ENCODE data around the gene OR2T10.
A peak's percentile ranks its signal among the peaks of the same experiment; 100 is the strongest.
"Not testable (repeated sequence)": the region's sequence is repeated elsewhere in the genome, so short reads cannot be mapped to it uniquely, and the experiment has no call there.

Gene OR2T10

DNA sequence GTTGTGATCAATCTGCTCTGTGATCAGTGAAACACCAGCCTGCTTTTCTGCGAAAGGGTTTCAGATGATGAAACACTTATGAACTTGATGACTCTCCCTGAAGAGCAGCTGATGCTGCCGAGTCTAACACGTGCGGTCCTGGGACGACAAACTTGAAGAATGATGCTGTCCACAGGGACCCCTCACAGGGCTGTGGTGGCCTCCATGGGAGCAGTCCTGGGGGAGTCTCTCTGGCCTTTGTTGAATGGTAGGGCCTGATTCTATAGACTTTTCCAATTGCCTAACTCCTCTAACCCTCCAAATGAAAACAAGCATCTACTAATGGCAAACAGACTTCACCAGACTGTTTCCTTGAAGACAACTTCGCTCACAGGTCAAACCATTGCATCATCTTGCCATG, at the start of gene OR2T10:
TSS of gene OR2T10 (minus strand) at position 112 of the 400 bp plus-strand sequence. CDS start 3,932 bp downstream, outside the sequence.
- DNase-seq, result no peak

- DNase-seq, result not testable (repeated sequence)
Measured at GRCh38 chr1:248645178-248645577, 47.7 kb upstream of the OR2T10 start, which contains the start of gene OR2T35. TSS of gene OR2T35 (minus strand) at chr1:248645278. CDS start at chr1:248639258, 6,020 bp downstream.

DNA sequence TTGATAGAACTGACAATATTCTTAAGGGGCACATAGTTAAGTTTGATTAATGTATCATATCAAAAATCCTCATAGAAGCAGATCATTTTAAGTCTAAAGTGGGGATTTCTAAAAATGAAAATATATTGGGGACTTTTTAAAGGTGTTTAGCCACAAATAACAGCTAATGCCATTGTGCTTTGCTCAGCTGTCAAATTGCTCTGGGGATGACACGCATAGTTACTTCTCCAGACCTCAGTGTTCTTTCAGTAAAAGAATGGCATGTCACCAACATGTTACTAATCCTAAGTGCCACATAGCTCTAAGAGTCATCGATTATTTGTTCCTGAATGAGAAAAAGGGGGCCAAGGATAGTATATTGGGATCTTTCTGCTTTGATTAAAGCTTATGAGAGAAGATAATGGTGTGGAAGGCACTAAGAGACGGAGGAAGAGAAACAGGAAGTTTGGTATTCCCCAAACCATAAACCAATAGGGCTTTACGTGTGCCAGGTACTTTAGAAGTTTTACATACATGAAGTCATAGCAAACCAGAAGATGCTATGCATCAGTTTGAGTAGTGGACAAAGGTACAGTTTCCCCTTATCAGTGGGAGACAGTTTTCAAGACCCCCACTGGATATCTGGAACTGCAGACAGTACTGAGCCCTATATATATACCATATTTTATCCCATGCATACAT, 45.6 kb upstream of the OR2T10 start:
- DNase-seq, result not testable (repeated sequence)

DNA sequence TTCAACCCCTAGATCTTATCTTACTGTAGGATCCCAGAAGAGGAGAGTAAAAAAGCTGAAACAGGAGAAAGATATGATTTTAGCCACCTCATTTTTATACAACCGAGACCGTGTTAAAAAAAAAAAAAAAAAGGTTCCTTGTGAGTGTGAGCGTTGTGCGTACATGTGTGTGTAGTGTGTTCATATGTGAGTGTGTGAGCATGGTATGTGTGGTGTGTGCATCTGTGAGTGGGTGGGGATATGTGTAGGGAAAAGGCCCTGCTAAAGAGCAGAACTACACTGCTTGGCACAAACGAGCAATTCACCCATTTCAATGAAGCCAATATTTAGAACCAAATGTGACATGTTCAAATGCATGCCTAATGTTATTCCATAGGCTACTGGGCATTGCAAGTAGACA, 44.1 kb upstream of the OR2T10 start:
- DNase-seq, result not testable (repeated sequence)

DNA sequence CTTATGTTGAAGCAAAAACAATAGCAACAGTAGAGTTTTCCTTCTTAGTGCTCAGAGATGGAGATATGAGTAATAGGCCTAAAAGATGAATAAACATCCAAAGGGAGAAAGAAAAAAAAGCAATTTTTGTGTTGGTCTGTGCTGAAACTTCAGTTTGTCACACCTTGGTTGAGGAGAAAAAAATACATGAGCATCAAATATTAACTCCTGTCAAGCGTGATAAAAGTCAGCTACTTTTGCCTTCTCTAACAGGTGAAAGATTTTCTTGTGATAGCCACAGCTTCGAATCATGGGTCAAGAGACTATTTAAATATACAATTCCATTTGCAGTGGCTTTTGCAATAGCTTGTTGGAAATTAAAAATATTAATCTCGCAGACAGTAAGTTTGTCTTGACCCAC, 43.4 kb upstream of the OR2T10 start:
- not testable (repeated sequence) for DNase-seq

DNA sequence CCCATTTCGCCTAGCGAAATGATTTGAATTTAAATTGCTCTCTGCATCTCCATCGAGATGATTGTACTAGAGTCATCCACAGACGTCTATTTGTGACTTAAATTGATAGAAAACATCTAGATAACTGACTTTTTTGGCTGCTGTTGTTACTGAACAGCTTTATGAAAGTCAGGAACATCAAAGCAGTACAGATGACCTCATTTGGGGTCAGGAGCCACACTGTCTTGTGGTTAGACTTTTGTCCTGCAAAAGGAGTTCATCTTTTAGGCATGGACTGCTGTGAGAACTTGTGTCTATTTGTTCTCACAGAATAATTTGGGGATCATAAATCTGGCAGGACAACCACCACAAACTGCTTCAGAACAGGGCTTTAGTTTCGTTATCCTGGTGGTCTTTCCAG, 42.2 kb upstream of the OR2T10 start:
- DNase-seq, result not testable (repeated sequence)

DNA sequence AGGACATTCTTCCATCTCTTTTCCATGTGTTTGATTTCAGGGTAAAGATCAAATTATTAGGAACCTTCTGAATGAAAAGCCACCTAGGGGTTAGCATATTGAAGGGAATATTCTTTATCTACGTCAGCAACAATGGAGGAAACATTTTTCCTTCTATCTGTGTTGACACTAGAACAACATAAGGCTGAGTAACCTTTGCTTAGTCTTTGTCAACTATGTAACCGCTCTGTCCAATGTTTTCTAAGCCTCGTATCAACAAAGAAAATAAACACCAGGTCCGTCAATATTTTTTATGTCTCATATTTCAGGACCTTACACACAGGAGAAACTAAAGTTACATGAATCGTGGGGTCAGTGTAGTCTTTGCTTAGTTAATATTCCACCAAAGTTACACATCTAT, 39.1 kb upstream of the OR2T10 start:
- DNase-seq, result not testable (repeated sequence)

- DNase-seq, result not testable (repeated sequence)
Measured at GRCh38 chr1:248634991-248635390, 37.5 kb upstream of the OR2T10 start, which contains the start of gene OR2T11. TSS of gene OR2T11 (minus strand) at chr1:248635091. CDS start at chr1:248627128, 7,963 bp downstream.

DNA sequence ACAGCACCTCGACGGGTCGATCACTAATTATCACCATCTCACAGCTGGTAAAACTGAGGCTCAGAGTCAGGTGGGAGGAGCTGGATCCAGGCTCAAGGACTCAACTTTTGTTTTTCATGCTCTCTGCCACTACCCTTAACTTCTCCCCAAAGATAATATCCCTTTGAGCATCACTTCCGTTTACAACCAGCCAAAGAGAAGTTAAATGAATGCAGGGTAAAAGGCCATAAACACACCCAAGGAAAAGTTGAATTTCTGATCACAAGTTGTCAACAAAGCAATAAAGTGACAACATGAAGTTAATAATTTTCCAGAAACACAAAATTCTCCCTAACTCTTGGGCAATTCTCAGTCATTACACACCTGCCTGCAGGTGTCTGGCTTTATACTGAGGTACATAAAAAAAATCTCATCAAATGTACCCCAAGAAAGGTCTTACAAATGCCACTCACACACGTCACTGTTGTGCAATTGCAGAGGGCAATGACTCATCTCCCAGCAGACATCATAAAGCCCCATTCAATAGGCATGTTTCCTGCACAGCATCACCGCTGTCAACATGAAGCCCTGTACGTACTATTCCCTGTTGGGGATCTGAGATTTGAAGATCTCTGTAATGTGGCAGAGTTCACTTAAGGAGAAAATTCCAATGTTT, 34.0 kb upstream of the OR2T10 start:
- DNase-seq, result no peak

DNA sequence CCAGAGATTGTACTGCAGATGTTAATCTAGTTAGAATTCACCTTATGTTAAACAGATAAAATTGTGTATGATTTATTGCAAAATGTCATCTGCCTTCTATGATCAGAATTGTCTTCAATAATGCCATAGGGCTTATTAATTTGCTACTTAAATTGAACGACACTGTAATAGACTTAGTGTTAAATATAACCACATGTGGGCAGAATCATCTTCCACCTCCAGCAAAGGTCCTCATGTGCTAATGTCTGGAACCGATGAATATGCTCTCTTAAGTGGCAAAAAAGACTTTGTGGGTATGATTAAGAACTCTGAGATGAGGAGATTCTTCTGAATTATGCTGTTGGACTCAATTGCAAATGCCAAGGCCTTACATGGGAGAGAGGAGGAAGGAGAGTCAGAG, 33.1 kb upstream of the OR2T10 start:
- no peak for DNase-seq

- DNase-seq, result no peak
Measured at GRCh38 chr1:248627971-248628844, 30.7 kb upstream of the OR2T10 start.

DNA sequence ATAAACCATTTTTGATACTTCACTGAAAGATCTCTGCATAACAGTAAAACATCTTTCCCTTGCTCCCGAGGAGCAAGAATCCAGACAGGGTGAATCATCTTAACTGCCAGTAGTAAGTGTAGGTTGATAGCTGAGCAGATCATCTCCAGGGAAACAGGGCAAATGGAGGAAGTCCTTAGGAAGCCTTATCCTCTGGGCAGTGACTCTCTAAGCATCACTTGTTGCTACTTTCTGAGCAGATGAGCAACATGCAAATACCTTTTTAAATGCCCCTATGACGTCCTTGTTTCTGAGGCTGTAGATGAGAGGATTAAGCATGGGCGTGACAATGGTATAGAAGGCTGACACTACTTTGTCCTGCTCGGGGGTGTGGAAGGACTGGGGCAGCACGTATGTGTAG, 28.5 kb upstream of the OR2T10 start:
- no peak for DNase-seq

DNA sequence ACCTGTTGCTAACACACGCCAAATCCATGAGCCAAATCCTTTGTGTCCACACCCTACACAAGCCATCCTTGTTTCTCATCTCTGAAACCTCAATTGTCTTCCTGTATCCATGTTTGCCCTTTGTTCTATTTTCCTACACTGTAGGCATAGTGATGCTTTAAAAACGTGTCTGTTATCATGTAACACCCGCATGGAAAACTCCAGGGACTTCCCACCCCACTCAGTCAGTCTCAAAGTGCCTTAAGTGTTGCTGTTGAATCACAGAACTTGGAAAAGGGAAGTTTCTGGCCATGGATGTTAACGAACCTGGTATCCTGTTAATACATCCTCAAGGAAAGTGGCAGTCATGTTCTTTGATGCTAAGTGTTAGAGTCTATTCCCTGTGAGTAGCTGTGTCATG, 27.7 kb upstream of the OR2T10 start:
- no peak for DNase-seq

- peak in 1 of 3 experiments; percentile 47 for DNase-seq
Measured at GRCh38 chr1:248622570-248623001, 25.1 kb upstream of the OR2T10 start.

DNA sequence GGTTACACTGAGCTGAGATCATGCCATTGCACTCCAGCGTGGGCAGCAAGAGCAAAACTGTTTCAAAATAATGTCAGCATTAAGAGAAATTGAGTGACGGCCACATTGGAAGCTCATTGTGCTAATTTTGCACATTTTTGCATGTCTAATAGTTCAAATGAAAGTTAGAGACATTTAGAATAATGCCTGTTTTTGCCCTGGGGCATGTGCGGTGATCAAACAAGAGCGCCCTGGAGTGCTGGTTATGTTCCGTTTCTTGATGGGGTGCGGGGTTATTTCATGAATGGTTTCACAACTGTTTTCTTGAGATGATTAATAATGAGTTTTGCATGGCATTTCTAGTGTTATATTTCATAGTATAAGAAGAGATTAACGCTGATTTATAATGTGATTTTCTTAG, 24.3 kb upstream of the OR2T10 start:
- DNase-seq, result no peak

GRCh38 chr1:248618878-248619277, 21.4 kb upstream of the OR2T10 start:
- peak in 2 of 3 experiments; percentile 26 to 69 for DNase-seq

DNA sequence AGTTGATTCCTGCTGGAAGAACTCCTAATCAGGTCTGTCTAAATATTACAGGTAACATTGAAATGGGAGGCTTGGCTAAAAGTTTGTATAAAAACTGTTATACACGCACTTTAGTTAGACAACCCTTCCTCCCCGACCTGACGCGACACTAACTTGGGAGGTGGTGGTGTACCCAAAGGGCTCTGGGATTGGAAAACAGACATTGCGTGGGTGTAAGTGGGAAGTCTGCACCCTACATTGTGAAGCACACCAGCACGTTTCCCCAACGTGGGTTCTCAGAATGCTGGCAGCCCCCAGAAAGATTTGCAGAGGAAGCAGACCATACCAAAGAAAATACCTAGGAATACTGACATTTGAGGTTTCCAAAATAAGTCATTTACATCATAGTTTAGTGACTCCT, 20.6 kb upstream of the OR2T10 start:
- no peak for DNase-seq

DNA sequence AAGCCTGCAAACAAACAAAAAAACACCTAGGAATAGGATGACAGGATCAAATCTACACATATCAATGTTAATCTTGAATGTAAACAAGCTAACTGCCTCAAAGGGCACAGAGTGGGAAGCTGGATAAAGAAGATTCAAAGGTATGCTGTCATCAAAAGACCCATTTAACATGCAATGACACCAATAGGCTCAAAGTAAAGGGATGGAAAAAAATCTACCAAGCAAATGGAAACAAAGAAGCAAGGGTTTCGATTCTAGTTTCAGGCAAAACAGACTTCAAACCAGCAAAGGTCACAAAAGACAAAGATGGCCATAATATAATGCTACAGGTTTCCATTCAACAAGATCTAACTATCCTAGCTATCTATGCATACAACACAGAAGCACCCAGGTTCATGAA, 16.2 kb upstream of the OR2T10 start:
- DNase-seq, result no peak

GRCh38 chr1:248611883-248612414, 14.4 kb upstream of the OR2T10 start:
- DNase-seq, result no peak

DNA sequence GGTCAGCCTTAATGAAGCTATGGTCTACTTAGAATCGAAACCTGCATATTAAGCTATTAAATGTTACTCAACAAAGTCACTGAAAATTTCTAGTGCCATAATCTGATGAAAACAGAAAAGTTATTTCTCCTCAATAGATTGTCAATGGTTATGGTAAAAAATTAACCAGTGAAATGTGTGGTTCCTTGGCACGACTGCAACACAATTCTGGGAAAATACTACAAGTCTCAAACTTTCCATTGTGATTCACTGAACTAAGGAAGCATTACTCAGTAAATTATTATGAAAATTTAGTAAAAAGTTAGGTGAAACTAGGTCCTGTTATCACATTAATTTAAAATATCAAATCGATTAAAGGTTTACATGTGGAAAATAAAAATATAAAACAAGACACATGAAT, 12.8 kb upstream of the OR2T10 start:
- DNase-seq, result no peak

- DNase-seq, result no peak
Measured at GRCh38 chr1:248599396-248599795, 1.9 kb upstream of the OR2T10 start.

DNA sequence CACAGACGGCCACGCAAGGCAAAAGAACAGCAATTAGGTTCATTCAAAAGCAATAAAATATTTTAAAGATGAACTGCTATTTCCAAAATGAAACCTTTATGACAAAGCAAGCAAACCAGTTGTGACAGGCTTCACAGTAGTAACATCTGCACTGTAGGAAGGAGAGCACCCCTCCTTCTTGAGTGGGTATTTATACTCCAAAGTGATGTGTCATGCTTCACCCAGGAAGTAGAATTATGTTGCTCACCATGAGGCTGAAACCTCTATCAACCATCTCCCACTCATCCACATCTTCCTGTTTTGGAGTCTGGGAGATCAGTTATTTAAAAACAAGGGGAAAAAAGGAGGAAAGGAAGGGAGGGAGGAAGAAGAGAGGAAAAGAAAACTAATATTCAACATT, 885 bp downstream of the OR2T10 start:
- DNase-seq, result no peak

GRCh38 chr1:248593226-248593625, 4.3 kb downstream of the OR2T10 start:
- DNase-seq, result no peak

All from NCI-H1417 (cell line).